HG03039 (cell line): Measurements from ENCODE around the gene EXOSC7.
"Not testable (repeated sequence)": the region's sequence is repeated elsewhere in the genome, so short reads cannot be mapped to it uniquely, and the experiment has no call there.

ENCODE experiments used
- ATAC-seq: cut with Tn5 transposase; IDR thresholded peaks from one replicate; pipeline ENCODE4 v1.9.1; 2021; ENCODE audit warnings: mild to moderate bottlenecking, moderate library complexity; ENCODE audit not compliant: unreplicated experiment

The EXOSC7 gene

GRCh38 chr3:44961888-44962287 is 14.2 kb upstream of the EXOSC7 start:
- no peak for ATAC-seq

- ATAC-seq: no peak
Measured at GRCh38 chr3:44962621-44963393, 13.2 kb upstream of the EXOSC7 start.

- no peak for ATAC-seq
Measured at GRCh38 chr3:44963571-44964325, 12.3 kb upstream of the EXOSC7 start.

- no peak for ATAC-seq
Measured at GRCh38 chr3:44965165-44965564, 10.9 kb upstream of the EXOSC7 start.

- ATAC-seq: no peak
Measured at GRCh38 chr3:44966795-44967278, 9.2 kb upstream of the EXOSC7 start.

- ATAC-seq: no peak
Measured at GRCh38 chr3:44968447-44968858, 7.6 kb upstream of the EXOSC7 start.

- no peak for ATAC-seq
Measured at GRCh38 chr3:44969154-44969827, 6.8 kb upstream of the EXOSC7 start.

- no peak for ATAC-seq
Measured at GRCh38 chr3:44969828-44970179, 6.2 kb upstream of the EXOSC7 start.

- ATAC-seq: no peak
Measured at GRCh38 chr3:44970926-44971490, 5.0 kb upstream of the EXOSC7 start.

- ATAC-seq: no peak
Measured at GRCh38 chr3:44974416-44974815, 1.6 kb upstream of the EXOSC7 start.

GRCh38 chr3:44981220-44981619 is 5.2 kb downstream of the EXOSC7 start:
- ATAC-seq: no peak

- no peak for ATAC-seq
Measured at GRCh38 chr3:44981751-44982150, 5.7 kb downstream of the EXOSC7 start.

GRCh38 chr3:44982817-44983216 is 6.8 kb downstream of the EXOSC7 start:
- ATAC-seq: no peak

GRCh38 chr3:44983484-44983941 is 7.5 kb downstream of the EXOSC7 start:
- no peak for ATAC-seq

- ATAC-seq: no peak
Measured at GRCh38 chr3:44984335-44984734, 8.3 kb downstream of the EXOSC7 start.

GRCh38 chr3:44986330-44986729 is 10.3 kb downstream of the EXOSC7 start:
- ATAC-seq: not testable (repeated sequence)

GRCh38 chr3:44987332-44987731 is 11.3 kb downstream of the EXOSC7 start:
- ATAC-seq: no peak

- ATAC-seq: no peak
Measured at GRCh38 chr3:44988073-44988472, 12.0 kb downstream of the EXOSC7 start.

GRCh38 chr3:44989141-44989540 is 13.1 kb downstream of the EXOSC7 start:
- no peak for ATAC-seq

- no peak for ATAC-seq
Measured at GRCh38 chr3:44989636-44990373, 13.8 kb downstream of the EXOSC7 start.

- no peak for ATAC-seq
Measured at GRCh38 chr3:44991326-44991725, 15.3 kb downstream of the EXOSC7 start.
